Immature natural killer cell (primary cell): ENCODE results near the gene TTN. TPM values are rescaled to one million over a fixed set of nuclear protein-coding genes. Genes with fewer than 3 reads are reported as not detected.
A peak's percentile ranks its signal among the peaks of the same experiment; 100 is the strongest.

Experiments used
- DNase-seq, 3 donors: peaks; one replicate each; pipeline ENCODE4 v3.0.0; 2022; ENCODE audit warnings: mixed read lengths in 1 of 3
- H3K27ac Mint-ChIP-seq, 6 donors: one replicate each; pipeline ENCODE4 v1.8.0; 2020; ENCODE audit warnings: mixed read lengths in 6 of 6, mild to moderate bottlenecking in 5 of 6, inconsistent platforms in 4 of 6, moderate library complexity in 3 of 6
- H3K27me3 Mint-ChIP-seq, 3 donors: one replicate each; pipeline ENCODE4 v1.8.0; 2020 to 2021; ENCODE audit warnings: low read depth in 3 of 3, mild to moderate bottlenecking in 3 of 3, mixed read lengths in 3 of 3, moderate library complexity in 3 of 3, inconsistent platforms in 1 of 3
- H3K36me3 Mint-ChIP-seq, 3 donors: one replicate each; pipeline ENCODE4 v1.8.0; 2020; ENCODE audit warnings: mixed read lengths in 3 of 3, inconsistent platforms in 2 of 3, mild to moderate bottlenecking in 2 of 3
- H3K4me1 Mint-ChIP-seq, 2 donors: one replicate each; pipeline ENCODE4 v1.8.0; 2020; ENCODE audit warnings: inconsistent platforms in 2 of 2, mild to moderate bottlenecking in 2 of 2, mixed read lengths in 2 of 2, moderate library complexity in 1 of 2
- H3K4me3 Mint-ChIP-seq, 5 donors: one replicate each; pipeline ENCODE4 v1.8.0; 2020; ENCODE audit warnings: mild to moderate bottlenecking in 5 of 5, mixed read lengths in 5 of 5, inconsistent platforms in 3 of 5, moderate library complexity in 3 of 5
- H3K9me3 Mint-ChIP-seq, 6 donors: one replicate each; pipeline ENCODE4 v1.8.0; 2020; ENCODE audit warnings: mild to moderate bottlenecking in 6 of 6, mixed read lengths in 6 of 6, inconsistent platforms in 4 of 6, moderate library complexity in 3 of 6
- polyA plus RNA-seq, 3 donors: library from polyadenylated mRNA; unstranded; fragments of 300-500 nt; fragmentation: Illumina TruSeq; gene quantifications; one replicate each; pipeline ENCODE4 v1.2.3, GENCODE V29; 2021

The TTN gene
- polyA plus RNA-seq, 3 donors from 2014 or later = 0.06 to 1.7 (median 0.58) TPM

- peak in 1 of 3 donors; percentile 2 for DNase-seq
Measured at GRCh38 chr2:178523596-178524134, 283.6 kb downstream of the TTN start.

GRCh38 chr2:178522950-178523595 is 284.1 kb downstream of the TTN start:
- Mint-ChIP-seq H3K4me1 (peaks cover 21 to 32% of the 10 kb centered on the region in 2 donors), H3K9me3 (no peaks in the 10 kb centered on the region), H3K4me3 (peak overlapping the region; percentile 81 to 94 (median 93)), H3K27ac (peak overlapping the region; percentile 61 to 93 (median 85)), H3K36me3 (peaks cover 0 to 13% (median 3%) of the 10 kb centered on the region in 3 donors), H3K27me3 (no peaks in the 10 kb centered on the region)
- peak; percentile 61 to 79 (median 78) for DNase-seq

More at GRCh38 chr2:178523596-178524134, 283.6 kb downstream of the TTN start:
- Mint-ChIP-seq H3K4me3 (peak overlapping the region; percentile 81 to 94 (median 93)), H3K4me1 (peaks cover 21 to 32% of the 10 kb centered on the region in 2 donors), H3K27ac (peak overlapping the region; percentile 61 to 93 (median 85)), H3K27me3 (no peaks in the 10 kb centered on the region), H3K9me3 (no peaks in the 10 kb centered on the region), H3K36me3 (peaks cover 0 to 9% (median 3%) of the 10 kb centered on the region in 3 donors)

- Mint-ChIP-seq H3K27me3 (no peaks in the 10 kb centered on the region), H3K9me3 (no peaks in the 10 kb centered on the region), H3K36me3 (peaks cover 0 to 11% (median 6%) of the 10 kb centered on the region in 3 donors), H3K27ac (peak overlapping the region in 4 of 6 donors; percentile 14 to 69 (median 22)), H3K4me1 (peaks cover 21 to 32% of the 10 kb centered on the region in 2 donors), H3K4me3 (peak overlapping the region in 3 of 5 donors; percentile 14 to 67 (median 27))
- DNase-seq = no peak
Measured at GRCh38 chr2:178521304-178522150, 285.7 kb downstream of the TTN start.

- Mint-ChIP-seq H3K27ac (no peak overlapping the region), H3K4me1 (peaks cover 1 to 11% of the 10 kb centered on the region in 2 donors), H3K4me3 (no peak overlapping the region), H3K9me3 (no peaks in the 10 kb centered on the region), H3K36me3 (peaks cover 11 to 23% (median 12%) of the 10 kb centered on the region in 3 donors), H3K27me3 (no peaks in the 10 kb centered on the region)
- no peak for DNase-seq
Measured at GRCh38 chr2:178517496-178517895, 289.7 kb downstream of the TTN start.

GRCh38 chr2:178514664-178515063 is 292.6 kb downstream of the TTN start:
- no peak overlapping the region for H3K4me3 Mint-ChIP-seq
- no peaks in the 10 kb centered on the region for H3K9me3 Mint-ChIP-seq
- no peak overlapping the region for H3K27ac Mint-ChIP-seq
- no peaks in the 10 kb centered on the region for H3K27me3 Mint-ChIP-seq
- H3K36me3 Mint-ChIP-seq = peaks cover 12 to 20% (median 20%) of the 10 kb centered on the region in 3 donors
- no peak for DNase-seq
- H3K4me1 Mint-ChIP-seq = peaks cover 0 to 11% of the 10 kb centered on the region in 2 donors

GRCh38 chr2:178513876-178514275 is 293.3 kb downstream of the TTN start:
- no peak for DNase-seq
- Mint-ChIP-seq H3K4me1 (peaks cover 0 to 11% of the 10 kb centered on the region in 2 donors), H3K27me3 (no peaks in the 10 kb centered on the region), H3K27ac (no peak overlapping the region), H3K4me3 (no peak overlapping the region), H3K36me3 (peaks cover 15 to 22% (median 20%) of the 10 kb centered on the region in 3 donors), H3K9me3 (no peaks in the 10 kb centered on the region)

GRCh38 chr2:178512484-178512883 is 294.7 kb downstream of the TTN start:
- H3K4me1 Mint-ChIP-seq = peaks cover 0 to 11% of the 10 kb centered on the region in 2 donors
- no peaks in the 10 kb centered on the region for H3K27me3 Mint-ChIP-seq
- no peak for DNase-seq
- no peak overlapping the region for H3K27ac Mint-ChIP-seq
- H3K36me3 Mint-ChIP-seq = peaks cover 15 to 22% (median 15%) of the 10 kb centered on the region in 3 donors
- H3K4me3 Mint-ChIP-seq = no peak overlapping the region
- no peaks in the 10 kb centered on the region for H3K9me3 Mint-ChIP-seq

- H3K27me3 Mint-ChIP-seq = no peaks in the 10 kb centered on the region
- no peaks in the 10 kb centered on the region for H3K9me3 Mint-ChIP-seq
- H3K4me3 Mint-ChIP-seq = no peak overlapping the region
- H3K36me3 Mint-ChIP-seq = peaks cover 13 to 22% (median 20%) of the 10 kb centered on the region in 3 donors
- peaks cover 0 to 11% of the 10 kb centered on the region in 2 donors for H3K4me1 Mint-ChIP-seq
- no peak for DNase-seq
- no peak overlapping the region for H3K27ac Mint-ChIP-seq
Measured at GRCh38 chr2:178510384-178510783, 296.8 kb downstream of the TTN start.

- Mint-ChIP-seq H3K4me3 (no peak overlapping the region), H3K27me3 (no peaks in the 10 kb centered on the region), H3K4me1 (peaks cover 0 to 5% of the 10 kb centered on the region in 2 donors), H3K9me3 (no peaks in the 10 kb centered on the region), H3K27ac (no peak overlapping the region), H3K36me3 (peaks cover 8 to 22% (median 13%) of the 10 kb centered on the region in 3 donors)
- DNase-seq = no peak
Measured at GRCh38 chr2:178508646-178509045, 298.6 kb downstream of the TTN start.

- H3K36me3 Mint-ChIP-seq = peaks cover 9 to 26% (median 13%) of the 10 kb centered on the region in 3 donors
- H3K4me3 Mint-ChIP-seq = no peak overlapping the region
- H3K27ac Mint-ChIP-seq = peak overlapping the region in 1 of 6 donors; percentile 46
- H3K27me3 Mint-ChIP-seq = peaks cover 0 to 2% (median 0%) of the 10 kb centered on the region in 3 donors
- H3K4me1 Mint-ChIP-seq = no peaks in the 10 kb centered on the region
- DNase-seq = no peak
- H3K9me3 Mint-ChIP-seq = no peaks in the 10 kb centered on the region
Measured at GRCh38 chr2:178506949-178507348, 300.3 kb downstream of the TTN start.

- peaks cover 0 to 2% (median 0%) of the 10 kb centered on the region in 3 donors for H3K27me3 Mint-ChIP-seq
- no peak overlapping the region for H3K4me3 Mint-ChIP-seq
- H3K27ac Mint-ChIP-seq = peak overlapping the region in 2 of 6 donors; percentile 23 to 46
- no peak for DNase-seq
- peaks cover 9 to 27% (median 14%) of the 10 kb centered on the region in 3 donors for H3K36me3 Mint-ChIP-seq
- H3K9me3 Mint-ChIP-seq = no peaks in the 10 kb centered on the region
- no peaks in the 10 kb centered on the region for H3K4me1 Mint-ChIP-seq
Measured at GRCh38 chr2:178506524-178506923, 300.7 kb downstream of the TTN start.

GRCh38 chr2:178506101-178506500 is 301.1 kb downstream of the TTN start:
- no peak for DNase-seq
- H3K36me3 Mint-ChIP-seq = peaks cover 13 to 31% (median 17%) of the 10 kb centered on the region in 3 donors
- no peaks in the 10 kb centered on the region for H3K9me3 Mint-ChIP-seq
- H3K27me3 Mint-ChIP-seq = peaks cover 0 to 2% (median 0%) of the 10 kb centered on the region in 3 donors
- H3K4me1 Mint-ChIP-seq = no peaks in the 10 kb centered on the region
- H3K27ac Mint-ChIP-seq = peak overlapping the region in 2 of 6 donors; percentile 23 to 46
- no peak overlapping the region for H3K4me3 Mint-ChIP-seq

GRCh38 chr2:178502751-178503150 is 304.5 kb downstream of the TTN start:
- no peak overlapping the region for H3K27ac Mint-ChIP-seq
- H3K36me3 Mint-ChIP-seq = peaks cover 25 to 44% (median 29%) of the 10 kb centered on the region in 3 donors
- no peaks in the 10 kb centered on the region for H3K9me3 Mint-ChIP-seq
- peaks cover 0 to 2% (median 0%) of the 10 kb centered on the region in 3 donors for H3K27me3 Mint-ChIP-seq
- H3K4me3 Mint-ChIP-seq = no peak overlapping the region
- no peaks in the 10 kb centered on the region for H3K4me1 Mint-ChIP-seq
- DNase-seq = no peak
